ENCODE data around the gene SZRD1.
A peak's percentile ranks its signal among the peaks of the same experiment; 100 is the strongest.

SZRD1 gene

DNA sequence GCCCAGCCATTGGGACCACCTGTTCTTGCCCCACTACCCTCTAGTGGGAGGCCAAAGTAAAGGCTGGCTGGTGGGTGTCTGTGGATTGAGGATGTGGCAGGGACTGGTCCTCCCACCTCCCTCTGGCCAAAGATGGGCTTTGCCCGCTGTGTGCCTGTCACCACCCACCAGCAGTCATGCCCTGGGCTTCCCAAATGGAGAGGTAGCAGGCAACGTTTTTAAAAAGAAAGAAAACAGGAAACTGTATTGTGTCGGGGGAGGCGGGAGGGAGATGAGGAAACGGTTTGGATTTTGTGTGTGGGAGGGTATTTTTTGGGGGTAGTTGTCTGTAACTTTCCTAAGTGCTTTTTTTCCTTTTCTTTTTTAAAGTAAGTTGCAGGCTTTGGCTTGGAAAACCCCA, 30.1 kb downstream of the SZRD1 start:
- no peak for DNase-seq

DNA sequence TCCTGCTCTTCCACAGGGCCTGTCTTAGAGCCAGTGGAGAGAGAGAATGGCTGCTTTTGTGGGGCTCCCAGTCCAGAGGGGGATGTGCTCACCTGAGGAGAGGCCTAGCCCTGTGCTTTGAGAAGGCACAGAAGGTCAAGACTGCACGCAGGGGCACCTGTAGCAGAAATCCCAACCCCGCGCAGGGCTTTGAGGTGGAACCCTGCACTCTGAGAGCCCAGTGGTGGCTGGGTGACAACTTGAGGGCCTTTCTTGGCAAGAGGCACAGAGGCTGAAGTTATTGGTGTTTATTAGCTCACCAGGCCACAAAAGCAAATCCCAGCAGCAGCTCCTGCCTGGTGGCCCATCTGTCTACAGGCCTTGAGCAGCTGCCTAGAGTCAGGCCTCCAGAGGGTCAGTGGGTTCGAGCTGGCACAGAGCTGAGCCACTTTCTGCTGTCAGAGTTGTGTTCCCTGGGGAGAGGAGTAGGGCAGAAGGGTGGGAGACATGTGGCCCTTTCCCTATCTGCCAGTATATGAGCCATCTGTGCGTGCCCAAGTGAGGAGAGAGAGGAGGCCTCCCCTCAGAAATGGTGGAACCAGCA, 31.4 kb downstream of the SZRD1 start:
- DNase-seq, result no peak

DNA sequence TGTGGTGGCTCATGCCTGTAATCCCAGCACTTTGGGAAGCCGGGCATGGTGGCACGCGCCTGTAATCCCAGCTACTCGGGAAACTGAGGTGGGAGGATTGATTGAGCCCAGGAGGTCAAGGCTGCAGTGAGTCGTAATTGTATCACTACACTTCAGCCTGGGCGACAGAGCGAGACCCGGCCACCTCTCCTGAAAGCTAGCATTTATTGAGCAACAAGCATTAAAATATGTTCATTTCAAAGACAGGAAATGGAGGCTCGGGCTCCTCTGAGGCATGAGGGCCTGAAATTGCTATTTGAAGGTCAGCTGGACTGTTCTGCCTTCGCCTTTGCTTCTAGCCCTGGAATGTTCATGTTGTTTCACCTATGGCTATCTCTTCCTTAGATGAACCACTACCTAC, 35.7 kb downstream of the SZRD1 start:
- no peak for DNase-seq

DNA sequence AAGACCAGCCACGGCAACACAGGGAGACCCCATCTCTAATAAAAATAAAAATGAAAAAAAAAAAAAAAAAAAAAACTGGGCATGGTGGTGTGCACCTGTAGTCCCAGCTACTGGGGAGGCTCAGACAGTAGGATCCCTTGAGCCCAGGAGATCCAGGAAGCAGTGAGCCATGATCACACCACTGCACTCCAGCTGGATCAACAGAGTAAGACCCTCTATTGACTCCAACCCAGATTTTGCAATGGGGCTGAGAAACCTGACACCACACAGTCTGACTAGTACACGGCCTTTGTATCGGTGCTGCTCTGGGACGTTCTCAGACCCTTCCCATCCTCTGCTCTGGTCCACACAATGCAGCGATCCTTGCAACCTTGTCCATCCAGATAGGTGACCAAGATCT, 38.4 kb downstream of the SZRD1 start:
- DNase-seq, result no peak

DNA sequence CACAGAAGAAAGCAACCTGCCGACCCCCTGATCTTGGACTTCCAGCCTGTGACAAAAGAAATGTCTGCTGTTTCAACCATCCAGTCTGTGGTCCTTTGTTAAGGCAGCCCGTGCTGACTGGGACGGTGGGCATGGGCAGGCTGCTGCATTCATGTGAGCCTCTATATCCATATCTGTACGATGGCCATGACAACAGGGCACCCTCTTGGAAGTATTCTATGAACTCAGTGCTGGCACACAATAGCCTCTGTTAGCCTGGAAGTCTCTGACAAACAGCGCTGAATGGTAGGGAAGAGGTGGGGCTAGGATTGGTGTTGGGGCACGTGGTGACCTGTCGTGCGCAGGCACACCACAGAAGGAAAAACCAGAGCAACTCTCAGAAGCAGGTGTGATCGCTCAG, 39.8 kb downstream of the SZRD1 start:
- no peak for DNase-seq

DNA sequence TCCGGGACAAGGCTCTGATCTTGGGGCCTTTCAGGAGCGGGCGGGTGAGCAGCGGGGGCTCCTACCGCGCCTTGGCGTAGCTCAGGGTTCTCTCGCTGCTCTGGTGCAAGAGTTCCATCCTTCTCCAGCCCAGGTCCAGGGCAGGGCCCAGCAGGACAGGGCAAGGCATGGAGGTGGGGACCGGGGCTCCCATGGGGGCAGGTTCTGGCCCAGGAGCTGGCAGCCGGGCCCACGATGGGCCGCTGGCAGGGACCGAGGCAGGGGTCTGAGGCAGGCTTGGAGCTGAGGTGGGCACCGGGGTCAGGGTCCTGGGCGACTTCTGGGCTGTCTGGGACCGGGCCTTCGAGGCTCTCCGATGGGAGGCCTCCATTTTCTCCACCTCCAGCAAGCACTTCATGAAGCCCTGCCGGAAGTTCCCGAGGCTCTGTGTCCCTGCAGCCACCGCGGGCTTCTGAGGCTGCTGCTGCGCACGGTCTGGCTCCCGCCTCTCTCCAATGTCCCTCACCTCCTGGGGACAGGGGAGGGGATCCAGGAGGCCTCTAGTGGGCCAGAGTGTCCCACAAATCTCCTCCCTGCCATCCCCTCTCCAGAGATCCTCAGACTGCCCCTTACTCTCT, 42.6 kb downstream of the SZRD1 start:
- no peak for DNase-seq

DNA sequence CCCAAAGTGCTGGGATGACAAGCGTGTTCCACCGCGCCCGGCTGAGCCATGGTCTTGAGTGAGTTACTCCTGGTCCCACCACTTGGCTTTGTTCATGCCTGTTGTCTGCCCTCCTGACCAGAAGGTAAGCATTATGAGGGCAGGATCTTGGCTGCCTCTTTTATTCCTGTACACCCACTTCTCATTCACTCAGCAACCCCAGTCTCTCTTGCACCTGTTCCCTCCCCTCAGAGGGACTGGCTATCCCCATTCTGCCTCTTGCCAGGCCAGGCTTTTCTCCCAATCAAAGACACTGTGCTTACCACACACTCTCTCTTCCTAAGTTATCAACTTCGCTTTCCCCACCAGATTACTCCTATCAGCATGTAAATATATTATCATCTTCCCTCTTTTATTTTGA, 43.8 kb downstream of the SZRD1 start:
- DNase-seq, result no peak

DNA sequence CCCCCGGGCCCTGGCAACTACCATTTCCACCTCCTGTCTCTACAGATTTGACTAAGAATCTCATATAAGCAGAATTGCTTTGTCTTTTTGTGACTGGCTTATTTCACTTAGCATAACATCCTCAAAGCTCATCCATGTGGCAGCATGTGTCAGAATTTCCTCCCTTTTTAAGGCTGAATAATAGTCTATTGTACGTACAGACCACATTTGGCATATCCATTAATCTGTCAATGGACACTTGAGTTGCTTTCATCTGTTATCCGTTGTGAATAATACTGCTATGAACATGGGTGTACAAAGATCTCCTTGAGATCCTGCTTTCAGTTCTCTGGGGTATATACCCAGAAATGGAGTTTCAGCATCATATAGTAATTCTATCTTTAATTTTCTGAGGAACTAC, 46.1 kb downstream of the SZRD1 start:
- DNase-seq, result no peak

DNA sequence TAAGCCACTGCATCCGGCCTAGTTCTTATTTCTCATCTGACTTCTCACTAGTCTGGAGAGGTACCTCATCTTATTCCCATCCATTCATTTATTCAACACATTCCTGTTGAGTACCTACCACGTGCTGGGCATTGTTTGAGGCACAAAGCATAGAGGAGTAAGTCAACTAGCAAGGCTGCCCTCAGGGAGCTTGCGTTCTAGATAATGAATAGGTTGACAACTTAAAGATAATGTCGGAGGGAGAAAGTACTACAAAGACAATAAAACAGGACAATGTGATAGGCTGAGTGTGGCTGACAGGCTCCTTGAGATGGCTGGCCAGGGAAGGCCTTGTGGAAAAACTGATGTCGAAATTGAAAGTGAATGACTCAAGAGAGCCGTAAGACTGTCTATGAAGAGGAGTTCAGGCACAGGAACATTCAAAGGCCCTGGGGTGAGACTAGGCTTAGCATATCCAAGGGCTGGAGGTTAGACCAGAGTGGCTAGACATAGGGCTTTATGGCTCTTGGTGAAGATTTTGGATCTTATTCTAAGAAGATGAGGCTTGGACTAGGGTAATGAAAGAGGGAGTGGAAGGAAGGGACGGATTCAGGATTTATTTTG, 51.9 kb downstream of the SZRD1 start:
- no peak for DNase-seq

DNA sequence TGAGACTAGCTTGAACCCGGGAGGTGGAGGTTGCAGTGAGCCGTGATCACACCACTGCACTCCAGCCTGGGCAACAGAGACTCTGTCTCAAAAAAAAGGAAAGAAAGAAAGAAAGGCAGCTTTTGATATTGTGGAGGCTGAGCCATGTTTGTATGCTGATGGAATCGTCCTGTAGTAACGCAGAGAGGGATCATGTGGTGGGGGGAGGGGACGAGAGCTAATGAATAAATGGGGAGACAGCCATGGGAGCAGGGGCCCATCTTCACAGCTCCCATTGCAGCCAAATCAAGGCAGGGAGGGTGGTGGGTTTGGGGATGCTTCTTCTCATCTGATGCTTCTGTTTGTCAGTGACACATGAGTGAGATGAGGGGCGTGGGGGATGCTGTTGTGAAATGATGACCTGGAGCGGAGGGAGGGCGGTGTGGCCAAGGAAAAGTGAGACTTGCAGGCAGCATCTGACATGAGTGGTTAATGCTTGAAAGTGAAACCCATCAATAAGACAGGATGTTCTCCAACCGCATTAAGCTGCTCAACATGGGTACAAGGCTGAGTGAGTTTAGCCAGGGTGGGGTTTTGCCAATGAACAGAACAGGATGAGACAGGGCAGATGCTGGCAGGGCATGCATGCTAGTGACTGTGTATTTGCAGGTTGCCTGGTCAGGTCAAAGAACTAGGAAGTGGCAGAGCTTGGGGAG, 53.5 kb downstream of the SZRD1 start:
- peak; percentile 32 to 41 for DNase-seq

DNA sequence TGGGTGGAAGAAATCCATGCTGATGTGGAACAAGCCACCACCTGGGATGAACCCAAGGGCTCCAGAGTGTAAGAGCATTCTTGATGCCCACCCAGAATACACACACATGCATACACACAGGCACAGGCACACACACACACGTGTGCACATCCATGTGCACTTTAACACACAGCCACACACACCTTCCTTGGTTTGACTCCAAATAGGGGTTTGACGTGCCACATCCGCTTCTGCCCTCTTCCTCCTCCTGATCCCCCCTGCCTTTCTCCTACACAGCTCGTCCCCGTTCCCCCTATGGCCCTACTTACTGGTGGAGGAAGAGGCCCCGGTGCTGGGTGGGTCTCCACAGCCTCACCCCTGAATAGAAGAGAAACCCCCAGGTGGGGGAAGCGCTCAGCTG, 54.2 kb downstream of the SZRD1 start:
- no peak for DNase-seq

DNA sequence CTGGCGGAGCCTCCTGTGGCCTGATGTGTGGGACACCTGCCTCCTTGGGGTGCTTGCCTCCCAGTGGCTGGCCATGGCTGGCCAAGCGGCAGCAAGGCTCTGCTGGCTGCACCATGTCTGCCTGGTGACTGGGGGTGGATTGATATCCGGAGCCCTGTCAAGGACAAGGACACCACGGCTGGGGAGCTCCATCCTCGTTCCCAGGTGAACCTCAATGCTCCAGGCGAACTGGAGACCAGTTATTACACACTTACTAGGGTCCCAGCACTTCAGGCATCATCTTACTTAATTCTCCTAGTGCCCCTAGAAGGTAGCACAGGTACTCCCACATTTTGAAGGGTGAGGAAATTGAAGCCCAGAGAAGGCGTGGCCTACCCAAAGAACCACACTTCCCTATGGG, 55.0 kb downstream of the SZRD1 start:
- DNase-seq, result no peak

DNA sequence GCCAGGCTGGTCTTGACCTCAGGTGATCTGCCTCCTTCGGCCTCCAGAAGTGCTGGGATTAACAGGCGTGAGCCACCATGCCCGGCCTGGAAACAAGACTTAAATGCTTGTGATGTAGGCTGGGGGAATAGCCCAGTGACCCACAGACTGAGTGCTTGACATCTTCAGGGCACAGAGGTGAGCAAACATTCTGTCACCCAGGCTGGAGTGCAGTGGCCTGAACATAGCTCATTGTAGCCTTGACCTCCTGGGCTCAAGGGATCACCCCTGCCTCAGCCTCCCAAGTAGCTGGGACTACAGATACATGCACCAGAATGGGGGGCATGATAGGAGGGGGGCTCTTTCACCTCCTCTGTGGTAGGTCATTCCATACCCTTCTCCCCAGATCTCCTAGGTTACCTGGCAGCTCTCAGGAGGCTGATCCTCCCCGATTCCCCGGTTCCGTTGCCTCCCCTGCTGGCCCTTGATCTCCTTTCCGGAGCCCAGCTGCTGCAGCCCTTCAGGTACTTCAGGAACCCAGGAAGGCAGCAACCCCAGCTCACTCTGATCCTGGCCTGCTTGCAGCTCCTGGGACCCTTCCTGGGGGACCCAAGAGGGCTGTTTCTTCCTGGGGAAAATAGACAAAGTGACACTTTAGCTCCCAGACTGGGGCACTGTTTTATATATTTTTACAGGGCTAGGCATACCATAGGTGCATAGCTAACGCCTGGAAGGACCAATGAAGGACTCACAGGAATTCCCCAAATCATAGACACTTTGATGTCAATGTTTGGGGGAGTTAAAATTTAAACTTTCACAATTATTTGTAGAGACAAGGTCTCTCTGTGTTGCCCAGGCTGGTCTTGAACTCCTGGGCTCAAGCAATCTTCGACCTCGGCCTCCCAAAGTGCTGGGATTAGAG, 58.3 kb downstream of the SZRD1 start:
- no peak for DNase-seq

DNA sequence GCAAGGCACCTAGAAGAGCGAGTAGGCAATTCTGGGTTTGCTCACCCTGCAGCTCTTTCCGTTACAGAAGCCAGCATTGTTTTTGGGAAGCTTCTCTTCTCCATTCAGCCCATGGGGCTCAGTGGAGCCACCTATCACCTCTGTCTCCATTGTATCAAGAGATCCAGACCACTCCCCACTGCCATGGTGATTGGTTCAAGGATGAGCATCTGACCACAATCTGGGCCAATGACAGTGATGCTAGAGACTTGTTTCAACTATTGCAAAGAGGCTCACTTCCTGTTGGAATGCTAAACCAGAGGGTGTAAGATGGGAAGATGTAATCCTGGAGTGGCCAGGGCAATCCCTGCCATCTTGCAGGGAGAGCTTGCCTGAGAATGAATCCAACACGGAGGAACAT, 63.6 kb downstream of the SZRD1 start:
- no peak for DNase-seq

DNA sequence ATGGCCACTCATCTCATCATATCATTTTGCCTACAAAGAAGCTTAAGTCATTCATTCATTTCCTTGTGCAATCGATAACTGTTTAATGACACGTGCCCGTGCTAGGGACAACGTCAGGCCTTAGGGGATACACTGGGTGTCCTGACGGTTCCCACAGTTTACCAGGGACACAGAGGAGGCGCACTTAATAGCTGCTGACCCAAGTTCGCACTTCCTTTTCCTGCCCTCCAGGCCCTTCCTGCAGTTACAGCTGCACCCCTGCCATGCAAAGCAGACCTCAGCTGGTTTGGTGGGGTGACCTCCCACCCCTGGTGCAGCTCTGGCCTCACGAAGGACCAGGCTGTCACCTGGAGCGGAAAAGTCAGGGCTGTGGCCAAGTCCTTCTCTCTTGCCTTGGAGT, 66.0 kb downstream of the SZRD1 start:
- DNase-seq, result no peak

DNA sequence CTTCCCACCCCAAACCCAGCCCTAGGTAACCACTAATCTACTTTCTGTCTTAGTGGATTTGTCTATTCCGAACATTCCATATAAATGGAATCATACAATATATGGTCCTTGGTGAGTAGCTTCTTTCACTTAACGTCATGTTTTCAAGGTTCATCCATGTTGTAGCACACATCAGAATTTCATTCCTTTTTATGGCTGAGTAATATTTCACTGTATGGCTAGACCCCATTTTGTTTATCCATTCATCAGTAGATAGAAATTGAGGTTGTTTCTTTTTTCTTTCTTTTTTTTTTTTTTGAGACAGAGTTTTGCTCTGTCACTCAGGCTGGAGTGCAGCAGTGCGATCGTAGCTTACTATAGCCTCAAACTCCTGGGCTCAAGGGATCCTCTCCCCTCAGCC, 67.0 kb downstream of the SZRD1 start:
- no peak for DNase-seq

DNA sequence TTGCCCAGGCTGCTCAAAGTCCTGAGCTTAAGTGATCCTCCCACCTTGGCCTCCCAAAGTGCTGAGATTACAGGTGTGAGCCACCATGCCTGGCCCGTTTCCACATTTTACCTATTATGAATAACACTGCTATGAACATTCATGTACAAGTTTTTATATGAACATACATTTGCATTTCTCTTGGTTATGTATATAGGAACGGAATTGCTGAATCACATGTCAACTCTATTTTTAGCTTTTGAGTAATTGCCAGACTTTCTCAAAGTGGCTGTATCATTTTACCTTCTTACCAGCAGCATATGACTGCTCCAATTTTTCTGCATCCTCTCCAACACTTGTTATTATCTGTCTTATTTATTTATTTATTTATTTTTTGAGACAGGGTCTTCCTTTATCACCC, 67.5 kb downstream of the SZRD1 start:
- DNase-seq, result no peak

DNA sequence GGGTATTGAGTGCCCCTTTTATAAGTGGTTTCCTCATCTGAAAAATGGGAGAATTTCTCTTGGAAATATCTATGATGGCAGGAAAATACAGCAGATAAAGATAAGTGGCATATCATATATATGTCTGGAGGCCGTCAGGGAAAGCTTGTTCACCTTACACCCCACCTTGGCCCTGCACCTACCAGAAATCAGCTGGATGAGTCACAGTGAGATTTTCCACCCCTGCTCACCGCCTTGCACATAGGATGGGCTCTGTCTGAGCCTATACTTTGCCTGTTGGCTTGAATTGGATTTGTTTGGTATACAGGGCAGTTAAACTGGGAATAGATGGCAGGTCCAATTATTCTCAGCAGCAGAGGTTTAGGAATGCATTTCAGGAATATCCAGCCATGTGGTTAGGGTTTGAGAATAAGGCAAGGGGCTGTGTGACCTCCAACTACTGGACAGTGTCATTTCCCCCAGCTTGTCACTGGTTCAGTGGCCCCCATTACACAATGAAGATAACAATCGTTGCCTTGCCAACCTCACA, 70.0 kb downstream of the SZRD1 start, which contains the start of gene SPATA21:
TSS of gene SPATA21 (minus strand) at position 479 of the 529 bp plus-strand sequence. CDS start 6,053 bp downstream, outside the sequence.
- DNase-seq, result peak in 1 of 2 donors; percentile 6

DNA sequence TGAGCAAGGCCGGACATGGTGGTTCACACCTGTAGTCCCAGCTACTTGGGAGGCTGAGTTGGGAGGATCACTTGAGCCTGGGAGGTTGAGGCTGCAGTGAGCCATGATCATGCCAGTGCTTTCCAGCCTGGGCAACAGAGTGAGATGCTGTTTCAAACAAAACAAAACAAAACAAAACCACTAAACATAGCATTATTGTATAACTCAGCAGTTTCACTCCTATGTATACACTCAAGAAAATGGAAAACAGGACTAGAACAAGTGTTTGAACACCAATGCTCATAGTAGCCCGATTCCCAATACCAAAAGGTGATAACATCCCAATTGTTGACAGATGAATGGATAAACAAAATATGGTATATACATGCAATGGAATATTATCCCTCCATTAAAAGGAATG, 71.5 kb downstream of the SZRD1 start:
- DNase-seq, result no peak

DNA sequence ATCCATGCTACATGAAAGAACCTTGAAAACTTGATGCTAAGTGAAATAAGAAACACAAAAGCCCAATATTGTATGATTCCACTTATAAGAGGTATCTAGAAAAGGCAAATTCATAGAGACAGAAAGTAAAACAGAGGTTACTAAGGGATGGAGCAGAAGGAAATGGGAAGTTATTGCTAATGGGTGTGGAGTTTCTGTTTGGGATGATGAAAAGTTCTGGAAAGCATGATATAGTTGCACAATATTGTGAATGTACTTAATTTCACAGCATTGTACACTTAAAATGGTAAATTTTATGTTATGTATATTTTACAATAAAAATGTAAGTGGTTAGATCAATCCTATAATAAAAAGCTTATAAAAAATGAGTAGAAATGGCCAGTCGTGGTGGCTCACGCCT, 71.9 kb downstream of the SZRD1 start:
- DNase-seq, result no peak

DNA sequence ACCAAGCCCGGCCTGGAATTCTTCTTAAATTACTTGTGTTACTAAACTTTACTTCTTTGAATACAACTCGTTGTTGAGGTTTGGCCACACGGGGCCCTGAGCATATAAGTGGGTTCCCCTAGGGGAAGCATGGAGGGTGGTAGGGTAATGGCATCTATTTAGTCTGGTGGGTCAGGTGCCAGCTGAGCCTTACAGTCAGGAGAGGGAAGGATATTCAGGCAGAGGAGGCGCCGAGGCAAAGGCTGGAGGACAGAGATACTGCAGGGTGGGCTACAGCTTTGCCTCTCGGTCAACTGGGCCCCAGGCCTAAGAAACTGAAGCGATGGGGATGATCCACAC, 73.1 kb downstream of the SZRD1 start:
- DNase-seq, result peak; percentile 4 to 5

DNA sequence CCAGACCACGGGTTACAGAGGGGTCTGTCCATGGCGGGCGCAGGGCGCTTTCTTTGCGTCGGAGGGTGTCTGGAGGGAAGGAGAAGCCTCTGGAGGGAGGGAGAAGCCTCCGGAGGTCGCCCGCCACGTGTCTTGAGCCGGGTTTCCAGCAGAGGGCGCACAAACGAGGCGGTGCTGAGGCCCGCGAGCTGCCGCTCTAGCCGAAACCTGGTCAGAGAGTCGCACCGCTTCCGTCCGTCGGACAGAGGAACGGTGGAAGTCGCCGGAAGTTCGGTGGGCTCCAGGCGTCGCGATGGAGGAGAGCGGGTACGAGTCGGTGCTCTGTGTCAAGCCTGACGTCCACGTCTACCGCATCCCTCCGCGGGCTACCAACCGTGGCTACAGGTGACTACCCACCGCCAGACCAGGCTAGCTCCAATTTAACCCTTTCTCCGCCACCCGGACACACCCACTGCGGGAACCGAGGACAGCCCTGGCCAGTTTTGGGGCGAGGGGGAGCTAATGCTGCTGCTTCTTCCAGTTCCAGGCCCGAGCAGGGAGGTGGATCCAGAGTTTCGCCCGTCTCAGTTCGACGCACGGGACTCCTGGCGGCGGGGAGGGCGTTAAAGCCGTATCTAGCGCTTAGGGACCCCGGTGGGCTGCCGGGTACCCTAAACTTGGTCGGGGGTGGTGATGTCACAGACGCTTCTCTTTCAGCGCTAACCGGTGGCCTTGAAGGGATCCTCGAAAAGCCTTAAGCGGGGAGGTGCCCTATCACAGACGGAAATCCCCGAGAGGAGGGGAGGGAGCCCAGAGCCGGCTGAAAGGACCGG, 73.6 kb downstream of the SZRD1 start, which contains the start of gene NECAP2:
TSS of gene NECAP2 (plus strand) at position 255 of the 812 bp plus-strand sequence. CDS start at position 293, 38 bp downstream.
- peak; percentile 91 to 95 for DNase-seq

All from activated CD4-positive, alpha-beta T cell treated with anti-CD3 and anti-CD28 coated beads for 4 hours (primary cell).